ENCODE results near the gene TXNL4A. TPM values are rescaled to one million over a fixed set of nuclear protein-coding genes. Genes with fewer than 3 reads are reported as not detected.

Gene TXNL4A
- polyA plus RNA-seq, 1 of the 3 experiments (the other 2 are of a cell fraction), result 158 TPM

DNA sequence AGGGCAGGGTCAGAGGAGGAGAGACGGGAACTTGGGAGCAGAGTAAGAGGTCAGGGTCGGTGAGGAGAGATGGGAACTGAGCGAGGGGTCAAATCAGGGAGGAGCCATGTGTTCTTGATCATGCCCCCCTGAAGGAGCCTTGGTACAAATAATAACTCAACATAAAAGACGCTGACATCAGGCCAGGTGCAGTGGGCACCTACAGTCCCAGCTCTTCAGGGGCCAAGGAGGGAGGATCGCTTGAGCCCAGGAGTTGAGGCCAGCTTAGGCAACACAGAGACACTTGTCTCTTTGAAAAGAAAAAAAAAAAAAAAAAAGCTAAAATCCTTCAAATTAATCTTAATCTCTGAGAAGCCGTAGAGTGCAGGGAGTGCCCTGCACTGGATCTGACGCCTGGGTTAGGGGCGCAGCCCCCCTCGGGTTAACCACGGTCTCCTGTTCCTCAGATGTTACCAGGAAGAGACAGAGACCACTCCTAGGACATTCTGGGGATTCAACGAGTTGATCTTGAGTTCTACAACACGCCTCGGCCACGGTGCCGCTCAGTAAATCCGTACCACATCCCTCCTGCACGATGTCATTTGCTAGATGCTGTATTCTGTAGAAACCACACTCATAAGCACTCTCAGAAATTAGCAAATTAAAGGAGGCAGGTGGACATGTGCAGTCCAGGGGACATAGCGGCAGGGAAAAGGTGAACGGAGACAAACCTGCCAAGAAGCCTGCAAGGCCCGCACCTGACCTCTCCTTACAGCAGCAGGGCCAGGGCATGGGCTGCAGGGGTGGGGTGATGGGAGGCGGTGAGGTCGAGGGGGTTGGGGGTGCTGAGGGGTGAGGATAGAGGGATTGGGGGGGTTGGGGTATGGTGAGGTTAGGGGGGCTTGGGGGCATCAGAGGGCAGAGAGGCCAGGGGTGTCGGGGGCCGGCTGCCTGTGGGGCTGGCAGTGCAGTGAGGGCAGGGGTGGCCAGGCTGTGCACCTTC lies 66.1 kb downstream of the TXNL4A start:
- no peak overlapping the region for H3K4me3 ChIP-seq (ENCODE audit: low read depth in 2 of 2, low read length in 1 of 2)
- peaks cover 3 to 6% of the 10 kb centered on the region in 2 experiments for H3K36me3 ChIP-seq (replicated peaks in 1 of 2; ENCODE audit: control insufficient read depth in 1 of 2, insufficient read depth in 2 of 2, low read length in 1 of 2)
- WGBS (ENCODE audit: low lambda C conversion rate), result 91% methylated on average over 22 of the region's 24 CpGs
- no peak overlapping the region for H2AFZ ChIP-seq (ENCODE audit: low read depth)
- no peak overlapping the region for H3K9ac ChIP-seq
- TF ChIP-seq FOXJ3 (CRISPR knock-in tag; IDR thresholded peaks at IDR 0.05) (no peak), USF1 (IDR thresholded peaks at IDR 0.05; ENCODE audit: borderline replicate concordance, low read depth) (no peak), RCOR1 (IDR thresholded peaks at IDR 0.05; ENCODE audit: low read length) (no peak), USF2 (IDR thresholded peaks at IDR 0.05; ENCODE audit: borderline replicate concordance, low read depth, low read length) (no peak), MAX (IDR thresholded peaks at IDR 0.05; ENCODE audit: low read depth) (no peak), SMC3 (IDR thresholded peaks at IDR 0.05; ENCODE audit: low read depth, low read length) (no peak), FOSL2 (IDR thresholded peaks at IDR 0.05; ENCODE audit: borderline replicate concordance, low read depth) (no peak), POLR2AphosphoS5 (IDR thresholded peaks at IDR 0.05; ENCODE audit: low read depth, low read length) (no peak), JUND (IDR thresholded peaks at IDR 0.05) (no peak), EZH2phosphoT487 (IDR thresholded peaks at IDR 0.05; ENCODE audit: borderline replicate concordance, low read depth) (no peak), SIN3A (IDR thresholded peaks at IDR 0.05; ENCODE audit: borderline replicate concordance, low read depth, low read length) (no peak), ZBTB33 (IDR thresholded peaks at IDR 0.05; ENCODE audit: borderline replicate concordance, low read depth) (no peak), RAD21 (IDR thresholded peaks at IDR 0.05; ENCODE audit: low read length) (no peak), ELF1 (IDR thresholded peaks at IDR 0.05) (no peak), FOXM1 (IDR thresholded peaks at IDR 0.05; ENCODE audit: low read depth) (no peak), TAF1 (IDR thresholded peaks at IDR 0.05; ENCODE audit: borderline replicate concordance, low read depth, low read length) (no peak)
- H4K20me1 ChIP-seq (ENCODE audit: insufficient read depth), result no peaks in the 10 kb centered on the region
- no peaks in the 10 kb centered on the region for H3K9me2 ChIP-seq
- no peak overlapping the region for H3K4me2 ChIP-seq
- no peaks in the 10 kb centered on the region for H3K27me3 ChIP-seq (ENCODE audit: insufficient read depth)
- no peaks in the 10 kb centered on the region for H3K79me2 ChIP-seq (ENCODE audit: insufficient read depth)
- H3F3A ChIP-seq (replicated peaks; ENCODE audit: insufficient read depth), result no peaks in the 10 kb centered on the region
- H3K27ac ChIP-seq (ENCODE audit: low read depth in 2 of 2, low read length in 1 of 2), result no peak overlapping the region
- no peaks in the 10 kb centered on the region for H3K9me3 ChIP-seq
- CTCF ChIA-PET, result no interaction called here
- H3K4me1 ChIP-seq (ENCODE audit: control insufficient read depth in 1 of 2, insufficient read depth in 2 of 2, low read depth in 1 of 2, low read length in 1 of 2), result no peaks in the 10 kb centered on the region
- no peak for DNase-seq
- POLR2A ChIA-PET, result no interaction called here

Other genes with a start within 250 kb of the TXNL4A start
- gene KCNG2, start 190.6 kb downstream of the TXNL4A start, polyA plus RNA-seq (2012; rRNA removed), result not detected in 2 replicates
- 14.5 and 14.9 TPM in 2 replicates for gene SLC66A2, start 36.9 kb downstream of the TXNL4A start, polyA plus RNA-seq (2012; rRNA removed)
- 7.4 and 8.4 TPM in 2 replicates for gene HSBP1L1, start 23.9 kb downstream of the TXNL4A start, polyA plus RNA-seq (2012; rRNA removed)
- 51.4 and 57.6 TPM in 2 replicates for gene RBFA, start 45.9 kb upstream of the TXNL4A start, polyA plus RNA-seq (2012; rRNA removed)
- 4.3 and 4.6 TPM in 2 replicates for gene ADNP2, start 120.7 kb upstream of the TXNL4A start, polyA plus RNA-seq (2012; rRNA removed)

Measured in SK-N-SH (cell line).